Tibial nerve (tissue), 4 donors: ENCODE results near the gene CISTR. TPM values are rescaled to one million over a fixed set of nuclear protein-coding genes. Genes with fewer than 3 reads are reported as not detected.

Source experiments
- DNase-seq, 2 donors: peaks; one replicate each; pipeline ENCODE4 v3.0.0-alpha.2; 2019; ENCODE audit warnings: low spot score in 2 of 2
- H3K27ac ChIP-seq, 4 donors: fragments of 200-600 bp; sonication (generic) in 3 of 4; one replicate each; pipeline ENCODE4 v1.5.1; 2017 to 2019; ENCODE audit warnings: mild to moderate bottlenecking in 1 of 4
- H3K27me3 ChIP-seq, 2 donors: fragments of 200-600 bp; sonication (generic) in 1 of 2; one replicate each; pipeline versions ENCODE4 v1.5.1 to v1.6.0; 2017 to 2019
- H3K36me3 ChIP-seq, 3 donors: fragments of 200-600 bp; sonication (generic); one replicate each; pipeline ENCODE4 v1.5.1; 2018 to 2019
- H3K4me1 ChIP-seq, 4 donors: fragments of 200-600 bp; sonication (generic) in 3 of 4; one replicate each; pipeline ENCODE4 v1.5.1; 2017 to 2019
- H3K4me3 ChIP-seq, 4 donors: fragments of 200-600 bp; sonication (generic) in 3 of 4; one replicate each; pipeline ENCODE4 v1.5.1; 2017 to 2019; ENCODE audit warnings: mild to moderate bottlenecking in 1 of 4, moderate library complexity in 1 of 4
- H3K9me3 ChIP-seq, 4 donors: fragments of 200-600 bp; sonication (generic) in 3 of 4; one replicate each; pipeline ENCODE4 v1.5.1; 2017 to 2019
- EP300 ChIP-seq, 2 donors: sonication (generic); formaldehyde crosslinking; IDR thresholded peaks; one replicate each; pipeline ENCODE4 v1.6.1; 2017; ENCODE audit warnings: antibody characterized with exemption in 2 of 2, mild to moderate bottlenecking in 1 of 2
- POLR2A ChIP-seq, 2 donors: fragments of 450-650 bp; IDR thresholded peaks; one replicate each; pipeline ENCODE4 v1.6.1; 2017; ENCODE audit warnings: antibody characterized with exemption in 2 of 2, mild to moderate bottlenecking in 2 of 2, moderate library complexity in 2 of 2
- WGBS, 2 donors: methylation state at CpG; one replicate each; pipeline ENCODE4 v1.1.5; 2018; 5-methylcytosine and 5-hydroxymethylcytosine counted together
- total RNA-seq, 4 donors: library from RNA; depleted of rRNA; stranded (reverse); fragments of >200 nt; gene quantifications; one replicate each; pipeline ENCODE4 v1.1.0, GENCODE V29; 2016
- TF ChIP-seq, protein P1 (sequence below), 5 experiments: fragments of 200-600 bp in 3 of 5; fragments of 450-650 bp in 2 of 5; sonication (generic) in 3 of 5; IDR thresholded peaks; one replicate each; pipeline ENCODE4 v1.5.1; 2016 to 2019; ENCODE audit warnings: antibody characterized with exemption in 5 of 5, mild to moderate bottlenecking in 3 of 5, moderate library complexity in 2 of 5

CISTR gene
- total RNA-seq, 4 donors from 2014 or later, result not detected

DNA sequence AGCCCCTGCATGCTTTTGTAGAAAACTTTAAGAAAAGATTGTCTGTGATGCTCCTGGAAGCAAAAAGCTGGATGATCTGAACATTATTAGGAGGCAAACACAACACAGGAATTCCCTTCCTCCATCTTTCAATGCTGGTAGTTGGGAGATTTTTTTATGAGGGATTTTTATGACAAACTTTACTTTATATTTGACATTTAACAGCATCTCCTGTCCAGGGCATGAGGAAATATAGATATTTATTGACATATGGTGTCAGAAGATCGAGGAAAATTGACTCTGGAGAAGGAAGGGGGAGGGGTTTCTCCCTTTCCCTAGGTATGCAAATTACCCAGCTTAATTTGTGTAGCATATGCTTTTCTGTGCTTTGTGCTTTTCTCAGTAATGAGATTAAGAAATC is 37.8 kb upstream of the CISTR start:
- Histone ChIP-seq H3K4me3 (no peak overlapping the region), H3K4me1 (no peaks in the 10 kb centered on the region), H3K36me3 (no peaks in the 10 kb centered on the region), H3K27me3 (peaks cover 0 to 15% of the 10 kb centered on the region in 2 donors), H3K9me3 (no peaks in the 10 kb centered on the region), H3K27ac (no peak overlapping the region)
- DNase-seq, result no peak
- TF ChIP-seq, protein P1, sequence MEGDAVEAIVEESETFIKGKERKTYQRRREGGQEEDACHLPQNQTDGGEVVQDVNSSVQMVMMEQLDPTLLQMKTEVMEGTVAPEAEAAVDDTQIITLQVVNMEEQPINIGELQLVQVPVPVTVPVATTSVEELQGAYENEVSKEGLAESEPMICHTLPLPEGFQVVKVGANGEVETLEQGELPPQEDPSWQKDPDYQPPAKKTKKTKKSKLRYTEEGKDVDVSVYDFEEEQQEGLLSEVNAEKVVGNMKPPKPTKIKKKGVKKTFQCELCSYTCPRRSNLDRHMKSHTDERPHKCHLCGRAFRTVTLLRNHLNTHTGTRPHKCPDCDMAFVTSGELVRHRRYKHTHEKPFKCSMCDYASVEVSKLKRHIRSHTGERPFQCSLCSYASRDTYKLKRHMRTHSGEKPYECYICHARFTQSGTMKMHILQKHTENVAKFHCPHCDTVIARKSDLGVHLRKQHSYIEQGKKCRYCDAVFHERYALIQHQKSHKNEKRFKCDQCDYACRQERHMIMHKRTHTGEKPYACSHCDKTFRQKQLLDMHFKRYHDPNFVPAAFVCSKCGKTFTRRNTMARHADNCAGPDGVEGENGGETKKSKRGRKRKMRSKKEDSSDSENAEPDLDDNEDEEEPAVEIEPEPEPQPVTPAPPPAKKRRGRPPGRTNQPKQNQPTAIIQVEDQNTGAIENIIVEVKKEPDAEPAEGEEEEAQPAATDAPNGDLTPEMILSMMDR (IDR thresholded peaks at IDR 0.05), result no peak
- TF ChIP-seq POLR2A (IDR thresholded peaks at IDR 0.05) (no peak), EP300 (IDR thresholded peaks at IDR 0.05) (no peak)
- 54 to 70% methylated on average over 1 of the region's 1 CpG for WGBS, 2 donors

DNA sequence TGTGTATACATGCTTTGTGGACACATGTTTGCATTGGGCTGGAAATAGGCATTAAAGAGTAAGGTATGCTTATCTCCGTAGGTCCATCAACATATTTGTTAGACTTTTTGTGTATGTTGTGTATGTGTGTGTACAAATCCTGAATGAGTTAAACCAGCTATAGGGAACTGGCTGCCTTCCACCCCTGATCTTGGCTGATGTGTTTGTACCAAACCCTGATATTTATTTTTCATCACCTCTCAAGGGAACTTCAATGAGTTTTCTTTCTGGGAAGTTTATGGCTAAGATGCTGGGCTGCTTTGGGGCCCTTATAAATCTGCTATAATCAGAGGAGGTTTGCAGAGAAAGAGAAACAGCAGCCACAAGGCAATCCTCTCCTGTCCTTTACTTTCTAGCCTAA is 37.1 kb upstream of the CISTR start:
- Histone ChIP-seq H3K4me1 (no peaks in the 10 kb centered on the region), H3K36me3 (no peaks in the 10 kb centered on the region), H3K9me3 (no peaks in the 10 kb centered on the region), H3K27ac (no peak overlapping the region), H3K27me3 (peaks cover 0 to 21% of the 10 kb centered on the region in 2 donors), H3K4me3 (no peak overlapping the region)
- WGBS, 2 donors, result 90 to 95% methylated on average over 1 of the region's 1 CpG
- TF ChIP-seq, protein P1 (IDR thresholded peaks at IDR 0.05), result no peak
- TF ChIP-seq EP300 (IDR thresholded peaks at IDR 0.05) (no peak), POLR2A (IDR thresholded peaks at IDR 0.05) (no peak)
- DNase-seq, result no peak

DNA sequence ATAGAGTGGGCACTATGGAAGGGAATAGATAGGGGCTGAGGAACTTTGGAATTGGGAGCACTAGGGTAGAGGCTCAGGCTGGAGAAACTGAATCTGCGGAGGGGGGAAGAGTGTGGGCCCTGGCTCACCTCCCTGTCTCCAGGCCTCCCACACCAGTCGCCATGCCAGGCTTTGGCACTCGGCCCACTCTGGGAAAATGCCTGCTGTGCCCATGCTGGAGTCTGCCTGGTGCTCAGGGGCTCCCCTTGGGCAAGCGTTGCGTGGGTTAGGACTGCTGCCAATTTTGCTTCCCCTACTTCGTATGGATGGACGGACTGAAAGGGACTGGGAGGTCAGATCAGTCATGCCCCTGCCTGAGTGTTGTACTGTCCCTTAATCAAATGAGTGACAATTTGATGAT is 34.6 kb upstream of the CISTR start:
- H3K27me3 ChIP-seq, result peaks cover 0 to 29% of the 10 kb centered on the region in 2 donors
- no peaks in the 10 kb centered on the region for H3K4me1 ChIP-seq
- no peak for TF ChIP-seq EP300 (IDR thresholded peaks at IDR 0.05)
- no peak overlapping the region for H3K4me3 ChIP-seq
- H3K27ac ChIP-seq, result no peak overlapping the region
- no peaks in the 10 kb centered on the region for H3K9me3 ChIP-seq
- H3K36me3 ChIP-seq, result no peaks in the 10 kb centered on the region
- no peak for DNase-seq
- WGBS, 2 donors, result 53 to 68% methylated on average over 7 of the region's 7 CpGs

DNA sequence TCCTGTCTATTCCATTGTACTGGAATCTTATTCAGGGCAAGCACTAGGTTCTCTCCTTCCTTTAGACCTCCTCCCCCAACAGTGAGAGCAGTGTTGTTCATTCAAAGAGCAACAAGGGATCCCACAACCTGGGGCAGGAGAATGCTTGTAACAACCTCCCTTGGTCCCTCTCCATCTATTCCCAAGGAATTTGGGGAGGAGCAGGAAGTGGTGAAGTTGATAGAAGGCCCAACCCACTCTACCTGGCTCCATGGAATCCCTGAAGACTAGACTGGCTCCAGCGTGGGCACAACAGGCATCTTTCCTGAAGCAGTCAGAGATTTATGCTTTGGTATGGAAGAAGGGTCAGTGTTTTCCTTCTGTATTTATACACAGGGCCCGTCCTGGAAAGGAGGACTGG is 33.4 kb upstream of the CISTR start:
- H3K36me3 ChIP-seq, result no peaks in the 10 kb centered on the region
- no peak overlapping the region for H3K27ac ChIP-seq
- WGBS, 2 donors, result 74 to 75% methylated on average over 2 of the region's 2 CpGs
- peaks cover 0 to 26% of the 10 kb centered on the region in 2 donors for H3K27me3 ChIP-seq
- no peak overlapping the region for H3K4me3 ChIP-seq
- no peaks in the 10 kb centered on the region for H3K4me1 ChIP-seq
- H3K9me3 ChIP-seq, result no peaks in the 10 kb centered on the region
- TF ChIP-seq POLR2A (IDR thresholded peaks at IDR 0.05) (no peak), EP300 (IDR thresholded peaks at IDR 0.05) (no peak)
- TF ChIP-seq, protein P1 (IDR thresholded peaks at IDR 0.05), result no peak
- no peak for DNase-seq

DNA sequence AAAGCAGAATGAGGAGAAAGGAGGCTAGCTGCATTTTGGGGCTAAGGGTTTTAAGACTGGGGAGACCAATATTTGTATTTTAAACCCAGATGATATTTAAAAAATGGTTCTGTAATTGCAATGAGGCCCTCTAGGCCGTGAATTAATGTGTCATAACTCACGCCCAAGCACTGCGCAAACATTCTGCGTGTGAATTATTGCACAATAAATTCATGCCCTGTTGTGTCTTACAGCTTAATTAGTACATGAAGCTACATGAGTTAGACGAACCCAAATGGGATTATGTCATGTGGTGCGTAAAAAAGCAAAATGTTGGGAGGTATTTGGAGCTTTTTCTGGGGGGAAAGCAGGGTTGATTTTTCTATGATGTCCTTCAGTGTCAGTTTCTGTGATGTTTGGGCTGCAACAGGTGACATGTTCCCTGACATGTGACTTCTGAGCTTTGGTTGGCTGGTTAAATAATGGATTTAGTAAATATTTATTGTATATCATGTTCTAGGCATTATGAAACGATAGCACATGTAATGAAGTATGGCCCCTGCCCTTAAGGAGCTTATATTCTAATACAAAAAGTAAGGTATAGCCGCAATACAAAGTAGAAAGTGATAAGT is 30.4 kb upstream of the CISTR start:
- Histone ChIP-seq H3K4me1 (peaks cover 0 to 4% (median 0%) of the 10 kb centered on the region in 4 donors), H3K27me3 (peaks cover 0 to 18% of the 10 kb centered on the region in 2 donors), H3K9me3 (no peaks in the 10 kb centered on the region), H3K27ac (no peak overlapping the region), H3K4me3 (no peak overlapping the region), H3K36me3 (no peaks in the 10 kb centered on the region)
- TF ChIP-seq EP300 (IDR thresholded peaks at IDR 0.05), result no peak
- TF ChIP-seq POLR2A (IDR thresholded peaks at IDR 0.05), result no peak
- TF ChIP-seq, protein P1 (IDR thresholded peaks at IDR 0.05), result no peak
- 86 to 87% methylated on average over 8 of the region's 8 CpGs for WGBS, 2 donors
- no peak for DNase-seq
